Myocyte (in vitro differentiated cells): ENCODE results near the gene BRSK2. TPM values are rescaled to one million over a fixed set of nuclear protein-coding genes. Genes with fewer than 3 reads are reported as not detected.
"Not testable (repeated sequence)": the region's sequence is repeated elsewhere in the genome, so short reads cannot be mapped to it uniquely, and the experiment has no call there.

Source experiments
- DNase-seq: peaks from one replicate; pipeline ENCODE4 v3.0.0-alpha.2; 2012; ENCODE audit warnings: low read depth
- total RNA-seq: library from RNA; depleted of rRNA; stranded (reverse); fragments of >200 nt; gene quantifications from 2 replicates; pipeline ENCODE4 v1.2.3, GENCODE V29; 2014

BRSK2 gene
- total RNA-seq, 1 donor from 2014 or later = 0.70 TPM

GRCh38 chr11:1508491-1508891, 118.8 kb downstream of the BRSK2 start:
- no peak for DNase-seq

- DNase-seq = no peak
These were observed 119.3 kb downstream of the BRSK2 start for GRCh38 chr11:1508986-1509385.

GRCh38 chr11:1509626-1510255, 120.0 kb downstream of the BRSK2 start:
- no peak for DNase-seq

- not testable (repeated sequence) for DNase-seq
These were observed 120.6 kb downstream of the BRSK2 start for GRCh38 chr11:1510351-1510750.

GRCh38 chr11:1510928-1511327, 121.2 kb downstream of the BRSK2 start:
- DNase-seq = no peak

- no peak for DNase-seq
These were observed 122.3 kb downstream of the BRSK2 start for GRCh38 chr11:1511937-1512496.

Other genes starting within 250 kb of the BRSK2 start
- not detected in 2 replicates for gene MUC5AC, start 232.0 kb upstream of the BRSK2 start, total RNA-seq
- gene MUC5B, start 166.9 kb upstream of the BRSK2 start, total RNA-seq = not detected in 2 replicates
- gene TOLLIP, start 80.3 kb upstream of the BRSK2 start, total RNA-seq = 38.9 and 41.6 TPM in 2 replicates
- 15.0 and 16.7 TPM in 2 replicates for gene MOB2, start 96.8 kb downstream of the BRSK2 start, total RNA-seq
- 0.29 and 1.2 TPM in 2 replicates for gene DUSP8, start 182.3 kb downstream of the BRSK2 start, total RNA-seq
- not detected in 2 replicates for gene KRTAP5-1, start 195.3 kb downstream of the BRSK2 start, total RNA-seq
- gene KRTAP5-2, start 208.4 kb downstream of the BRSK2 start, total RNA-seq = not detected in 2 replicates
- gene KRTAP5-3, start 218.5 kb downstream of the BRSK2 start, total RNA-seq = not detected in 2 replicates
- not detected in 2 replicates for gene KRTAP5-4, start 232.2 kb downstream of the BRSK2 start, total RNA-seq
- not detected in 2 replicates for gene KRTAP5-5, start 239.8 kb downstream of the BRSK2 start, total RNA-seq